HepG2 (cell line): ENCODE data around the gene CACNG7. TPM values are rescaled to one million over a fixed set of nuclear protein-coding genes. Genes with fewer than 3 reads are reported as not detected.

Experiments
- CBFB ChIP-seq: sonication (generic); formaldehyde crosslinking; IDR thresholded peaks from 2 replicates; pipeline ENCODE4 v1.4.0; 2020; ENCODE audit warnings: missing genetic modification reagents
- HOMEZ ChIP-seq: IDR thresholded peaks from 2 replicates; pipeline ENCODE4 v1.6.1; 2016; ENCODE audit warnings: low read depth
- KLF11 ChIP-seq: IDR thresholded peaks from 2 replicates; pipeline ENCODE4 v1.6.1; 2016; ENCODE audit warnings: missing compliant biosample characterization
- LCORL ChIP-seq, 2 experiments: fragments of 450-650 bp in 1 of 2; sonication (generic) in 1 of 2; formaldehyde crosslinking in 1 of 2; IDR thresholded peaks; 2 replicates each; pipeline versions ENCODE4 v1.5.0 to v1.6.1; 2017 to 2020; ENCODE audit warnings: antibody characterized with exemption in 1 of 2, missing genetic modification reagents in 1 of 2
- PCBP1 ChIP-seq: fragments of 200-400 bp; formaldehyde crosslinking; IDR thresholded peaks from 2 replicates; pipeline ENCODE4 v1.6.1; 2017; ENCODE audit warnings: mild to moderate bottlenecking, low read depth, low read length, borderline replicate concordance
- ZNF354B ChIP-seq: sonication (generic); formaldehyde crosslinking; IDR thresholded peaks from 2 replicates; pipeline ENCODE4 v1.8.0; 2022; ENCODE audit warnings: mild to moderate bottlenecking, missing genetic modification reagents
- ZNF367 ChIP-seq: sonication (generic); formaldehyde crosslinking; IDR thresholded peaks from 2 replicates; pipeline ENCODE4 v1.4.0; 2020; ENCODE audit warnings: missing genetic modification reagents, borderline replicate concordance
- ZNF7 ChIP-seq: IDR thresholded peaks from 2 replicates; pipeline ENCODE4 v1.6.1; 2016; ENCODE audit warnings: missing biosample characterization, missing genetic modification reagents
- ZNF766 ChIP-seq: sonication (generic); formaldehyde crosslinking; IDR thresholded peaks from 2 replicates; pipeline ENCODE4 v1.5.0; 2020; ENCODE audit warnings: missing genetic modification reagents, borderline replicate concordance
- ZNF800 ChIP-seq: sonication (generic); formaldehyde crosslinking; IDR thresholded peaks from 2 replicates; pipeline ENCODE4 v1.4.0; 2020; ENCODE audit warnings: missing genetic modification reagents
- ZSCAN20 ChIP-seq: sonication (generic); formaldehyde crosslinking; IDR thresholded peaks from 2 replicates; pipeline ENCODE4 v1.4.0; 2020; ENCODE audit warnings: missing genetic modification reagents, mild to moderate bottlenecking, borderline replicate concordance
- ZSCAN9 ChIP-seq: IDR thresholded peaks from 2 replicates; pipeline ENCODE4 v1.6.1; 2016; ENCODE audit warnings: borderline replicate concordance
- polyA plus RNA-seq, 8 experiments: library from polyadenylated mRNA; depleted of rRNA in 3 of 8; stranded (reverse) in 7 of 8; unstranded in 1 of 8; fragments of >200 nt; fragmentation: Illumina TruSeq in 4 of 8; extraction: Trizol in 4 of 8; gene quantifications; 2 replicates each; pipeline versions ENCODE4 v1.2.1 to v1.2.3, GENCODE V29; 2011 to 2016; ENCODE audit warnings: low read depth in 4 of 8, missing spikeins in 1 of 8, mixed read lengths in 1 of 8; ENCODE audit not compliant: insufficient read depth in 1 of 8
- total RNA-seq, 5 experiments: library from RNA; depleted of rRNA; stranded (reverse); fragments of >200 nt; fragmentation: Illumina TruSeq; extraction: Trizol; gene quantifications; 2 replicates each; pipeline ENCODE4 v1.2.3, GENCODE V29; 2016; ENCODE audit warnings: low read depth in 1 of 5
- TF ChIP-seq, protein P1 (sequence below): sonication (generic); formaldehyde crosslinking; IDR thresholded peaks from 2 replicates; pipeline ENCODE4 v1.4.0; 2020; ENCODE audit warnings: missing genetic modification reagents
- TF ChIP-seq, protein P2 (sequence below): sonication (generic); formaldehyde crosslinking; IDR thresholded peaks from 2 replicates; pipeline ENCODE4 v1.5.1; 2020; ENCODE audit warnings: mild to moderate bottlenecking, missing genetic modification reagents, borderline replicate concordance
- TF ChIP-seq, protein P3 (sequence below): sonication (generic); formaldehyde crosslinking; IDR thresholded peaks from 2 replicates; pipeline ENCODE4 v1.4.0; 2020; ENCODE audit warnings: missing genetic modification reagents, borderline replicate concordance

The CACNG7 gene
- total and polyA plus RNA-seq, 2 of the 13 experiments (the other 11 are each of a cell fraction or from before 2014, with no cell fraction given): not detected

- TF ChIP-seq LCORL (IDR thresholded peaks at IDR 0.05): no peak
- TF ChIP-seq LCORL (CRISPR knock-in tag; IDR thresholded peaks at IDR 0.05): no peak
- TF ChIP-seq ZNF354B (CRISPR knock-in tag): no peak
- TF ChIP-seq, protein P1, sequence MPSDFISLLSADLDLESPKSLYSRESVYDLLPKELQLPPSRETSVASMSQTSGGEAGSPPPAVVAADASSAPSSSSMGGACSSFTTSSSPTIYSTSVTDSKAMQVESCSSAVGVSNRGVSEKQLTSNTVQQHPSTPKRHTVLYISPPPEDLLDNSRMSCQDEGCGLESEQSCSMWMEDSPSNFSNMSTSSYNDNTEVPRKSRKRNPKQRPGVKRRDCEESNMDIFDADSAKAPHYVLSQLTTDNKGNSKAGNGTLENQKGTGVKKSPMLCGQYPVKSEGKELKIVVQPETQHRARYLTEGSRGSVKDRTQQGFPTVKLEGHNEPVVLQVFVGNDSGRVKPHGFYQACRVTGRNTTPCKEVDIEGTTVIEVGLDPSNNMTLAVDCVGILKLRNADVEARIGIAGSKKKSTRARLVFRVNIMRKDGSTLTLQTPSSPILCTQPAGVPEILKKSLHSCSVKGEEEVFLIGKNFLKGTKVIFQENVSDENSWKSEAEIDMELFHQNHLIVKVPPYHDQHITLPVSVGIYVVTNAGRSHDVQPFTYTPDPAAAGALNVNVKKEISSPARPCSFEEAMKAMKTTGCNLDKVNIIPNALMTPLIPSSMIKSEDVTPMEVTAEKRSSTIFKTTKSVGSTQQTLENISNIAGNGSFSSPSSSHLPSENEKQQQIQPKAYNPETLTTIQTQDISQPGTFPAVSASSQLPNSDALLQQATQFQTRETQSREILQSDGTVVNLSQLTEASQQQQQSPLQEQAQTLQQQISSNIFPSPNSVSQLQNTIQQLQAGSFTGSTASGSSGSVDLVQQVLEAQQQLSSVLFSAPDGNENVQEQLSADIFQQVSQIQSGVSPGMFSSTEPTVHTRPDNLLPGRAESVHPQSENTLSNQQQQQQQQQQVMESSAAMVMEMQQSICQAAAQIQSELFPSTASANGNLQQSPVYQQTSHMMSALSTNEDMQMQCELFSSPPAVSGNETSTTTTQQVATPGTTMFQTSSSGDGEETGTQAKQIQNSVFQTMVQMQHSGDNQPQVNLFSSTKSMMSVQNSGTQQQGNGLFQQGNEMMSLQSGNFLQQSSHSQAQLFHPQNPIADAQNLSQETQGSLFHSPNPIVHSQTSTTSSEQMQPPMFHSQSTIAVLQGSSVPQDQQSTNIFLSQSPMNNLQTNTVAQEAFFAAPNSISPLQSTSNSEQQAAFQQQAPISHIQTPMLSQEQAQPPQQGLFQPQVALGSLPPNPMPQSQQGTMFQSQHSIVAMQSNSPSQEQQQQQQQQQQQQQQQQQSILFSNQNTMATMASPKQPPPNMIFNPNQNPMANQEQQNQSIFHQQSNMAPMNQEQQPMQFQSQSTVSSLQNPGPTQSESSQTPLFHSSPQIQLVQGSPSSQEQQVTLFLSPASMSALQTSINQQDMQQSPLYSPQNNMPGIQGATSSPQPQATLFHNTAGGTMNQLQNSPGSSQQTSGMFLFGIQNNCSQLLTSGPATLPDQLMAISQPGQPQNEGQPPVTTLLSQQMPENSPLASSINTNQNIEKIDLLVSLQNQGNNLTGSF: no peak
- no peak for TF ChIP-seq CBFB
- 0 out of 2 replicates have a peak, but pooled peaks have one; percentile 15 for TF ChIP-seq HOMEZ
- TF ChIP-seq, protein P2, sequence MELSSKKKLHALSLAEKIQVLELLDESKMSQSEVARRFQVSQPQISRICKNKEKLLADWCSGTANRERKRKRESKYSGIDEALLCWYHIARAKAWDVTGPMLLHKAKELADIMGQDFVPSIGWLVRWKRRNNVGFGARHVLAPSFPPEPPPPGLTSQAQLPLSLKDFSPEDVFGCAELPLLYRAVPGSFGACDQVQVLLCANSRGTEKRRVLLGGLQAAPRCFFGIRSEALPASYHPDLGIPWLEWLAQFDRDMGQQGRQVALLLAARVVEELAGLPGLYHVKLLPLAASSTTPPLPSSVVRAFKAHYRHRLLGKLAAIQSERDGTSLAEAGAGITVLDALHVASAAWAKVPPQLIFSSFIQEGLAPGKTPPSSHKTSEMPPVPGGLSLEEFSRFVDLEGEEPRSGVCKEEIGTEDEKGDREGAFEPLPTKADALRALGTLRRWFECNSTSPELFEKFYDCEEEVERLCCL (CRISPR knock-in tag): no peak
- no peak for TF ChIP-seq ZNF367
- TF ChIP-seq ZNF7 (CRISPR knock-in tag): no peak
- no peak for TF ChIP-seq ZNF800 (CRISPR knock-in tag)
- TF ChIP-seq ZSCAN9 (CRISPR knock-in tag): peak; percentile 64; the same call in 1 of the 2 replicates
- TF ChIP-seq ZNF766 (CRISPR knock-in tag): no peak
- 0 out of 2 replicates have a peak, but pooled peaks have one; percentile 42 for TF ChIP-seq KLF11 (CRISPR knock-in tag)
- TF ChIP-seq PCBP1: no peak
- TF ChIP-seq, protein P3, sequence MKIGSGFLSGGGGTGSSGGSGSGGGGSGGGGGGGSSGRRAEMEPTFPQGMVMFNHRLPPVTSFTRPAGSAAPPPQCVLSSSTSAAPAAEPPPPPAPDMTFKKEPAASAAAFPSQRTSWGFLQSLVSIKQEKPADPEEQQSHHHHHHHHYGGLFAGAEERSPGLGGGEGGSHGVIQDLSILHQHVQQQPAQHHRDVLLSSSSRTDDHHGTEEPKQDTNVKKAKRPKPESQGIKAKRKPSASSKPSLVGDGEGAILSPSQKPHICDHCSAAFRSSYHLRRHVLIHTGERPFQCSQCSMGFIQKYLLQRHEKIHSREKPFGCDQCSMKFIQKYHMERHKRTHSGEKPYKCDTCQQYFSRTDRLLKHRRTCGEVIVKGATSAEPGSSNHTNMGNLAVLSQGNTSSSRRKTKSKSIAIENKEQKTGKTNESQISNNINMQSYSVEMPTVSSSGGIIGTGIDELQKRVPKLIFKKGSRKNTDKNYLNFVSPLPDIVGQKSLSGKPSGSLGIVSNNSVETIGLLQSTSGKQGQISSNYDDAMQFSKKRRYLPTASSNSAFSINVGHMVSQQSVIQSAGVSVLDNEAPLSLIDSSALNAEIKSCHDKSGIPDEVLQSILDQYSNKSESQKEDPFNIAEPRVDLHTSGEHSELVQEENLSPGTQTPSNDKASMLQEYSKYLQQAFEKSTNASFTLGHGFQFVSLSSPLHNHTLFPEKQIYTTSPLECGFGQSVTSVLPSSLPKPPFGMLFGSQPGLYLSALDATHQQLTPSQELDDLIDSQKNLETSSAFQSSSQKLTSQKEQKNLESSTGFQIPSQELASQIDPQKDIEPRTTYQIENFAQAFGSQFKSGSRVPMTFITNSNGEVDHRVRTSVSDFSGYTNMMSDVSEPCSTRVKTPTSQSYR (CRISPR knock-in tag): no peak
- no peak for TF ChIP-seq ZSCAN20 (CRISPR knock-in tag)
Observed at GRCh38 chr19:53927739-53928138, 18.7 kb downstream of the CACNG7 start (continued).
